ENCODE results near the gene BCL2L14. TPM values are rescaled to one million over a fixed set of nuclear protein-coding genes. Genes with fewer than 3 reads are reported as not detected.

The BCL2L14 gene
- total and polyA plus RNA-seq, 2 donors from 2014 or later: 2.2 to 2.7 TPM

DNA sequence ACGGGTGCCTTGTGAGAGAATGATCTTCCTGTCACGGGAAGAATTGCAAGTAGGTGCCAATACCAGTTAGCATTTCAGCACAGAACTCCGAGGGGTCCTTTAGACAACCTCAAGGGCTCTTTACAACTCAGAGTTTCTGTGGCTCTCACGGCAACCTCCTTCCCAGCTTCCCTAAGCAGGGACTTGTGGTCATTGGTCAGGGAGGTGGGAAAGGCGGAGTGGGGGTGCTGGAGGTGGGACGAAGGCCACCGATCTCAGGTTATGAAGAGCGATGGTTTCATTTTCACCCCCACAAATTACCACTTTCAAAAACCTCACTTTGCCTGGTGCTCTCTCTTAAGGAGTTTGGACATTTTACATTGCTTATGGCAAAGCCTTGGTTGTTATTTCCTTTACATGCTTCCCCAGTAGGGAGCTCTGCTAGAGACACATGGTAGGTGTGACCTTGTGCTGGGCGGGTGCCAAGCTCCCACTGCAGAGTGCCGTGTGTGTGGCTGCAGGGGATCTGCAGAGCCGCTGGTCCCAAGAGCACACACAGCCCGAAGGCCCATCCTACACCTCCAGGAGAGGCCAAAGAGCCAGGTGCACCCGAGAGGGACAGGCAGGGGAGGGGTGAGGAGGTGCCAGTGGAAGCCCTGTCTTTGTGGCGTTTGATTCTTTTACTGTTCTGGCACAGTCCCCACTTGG is 21.4 kb downstream of the BCL2L14 start:
- Histone ChIP-seq H3K27ac (ENCODE audit: low read depth in 2 of 2, low read length in 2 of 2) (no peak overlapping the region), H3K36me3 (ENCODE audit: control insufficient read depth in 2 of 3, insufficient read depth in 3 of 3, low read length in 3 of 3) (no peaks in the 10 kb centered on the region), H3K4me1 (ENCODE audit: control insufficient read depth in 2 of 3, insufficient read depth in 2 of 3, low read depth in 1 of 3, low read length in 3 of 3) (no peaks in the 10 kb centered on the region), H3K9me3 (ENCODE audit: control insufficient read depth in 2 of 3, insufficient read depth in 1 of 3, low read length in 3 of 3) (no peaks in the 10 kb centered on the region), H3K4me3 (ENCODE audit: low read length in 3 of 3) (no peak overlapping the region), H3K27me3 (ENCODE audit: control insufficient read depth, insufficient read depth, low read length) (no peaks in the 10 kb centered on the region), H3K9ac (ENCODE audit: low read length in 3 of 3) (no peak overlapping the region)
- FAIRE-seq: no peak
- TF ChIP-seq, protein P1, sequence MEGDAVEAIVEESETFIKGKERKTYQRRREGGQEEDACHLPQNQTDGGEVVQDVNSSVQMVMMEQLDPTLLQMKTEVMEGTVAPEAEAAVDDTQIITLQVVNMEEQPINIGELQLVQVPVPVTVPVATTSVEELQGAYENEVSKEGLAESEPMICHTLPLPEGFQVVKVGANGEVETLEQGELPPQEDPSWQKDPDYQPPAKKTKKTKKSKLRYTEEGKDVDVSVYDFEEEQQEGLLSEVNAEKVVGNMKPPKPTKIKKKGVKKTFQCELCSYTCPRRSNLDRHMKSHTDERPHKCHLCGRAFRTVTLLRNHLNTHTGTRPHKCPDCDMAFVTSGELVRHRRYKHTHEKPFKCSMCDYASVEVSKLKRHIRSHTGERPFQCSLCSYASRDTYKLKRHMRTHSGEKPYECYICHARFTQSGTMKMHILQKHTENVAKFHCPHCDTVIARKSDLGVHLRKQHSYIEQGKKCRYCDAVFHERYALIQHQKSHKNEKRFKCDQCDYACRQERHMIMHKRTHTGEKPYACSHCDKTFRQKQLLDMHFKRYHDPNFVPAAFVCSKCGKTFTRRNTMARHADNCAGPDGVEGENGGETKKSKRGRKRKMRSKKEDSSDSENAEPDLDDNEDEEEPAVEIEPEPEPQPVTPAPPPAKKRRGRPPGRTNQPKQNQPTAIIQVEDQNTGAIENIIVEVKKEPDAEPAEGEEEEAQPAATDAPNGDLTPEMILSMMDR (IDR thresholded peaks at IDR 0.05; ENCODE audit: borderline replicate concordance, extremely low read depth, insufficient read depth): no peak
- no peak for DNase-seq
- intact Hi-C loops (cut with DNase I): no loop called here

DNA sequence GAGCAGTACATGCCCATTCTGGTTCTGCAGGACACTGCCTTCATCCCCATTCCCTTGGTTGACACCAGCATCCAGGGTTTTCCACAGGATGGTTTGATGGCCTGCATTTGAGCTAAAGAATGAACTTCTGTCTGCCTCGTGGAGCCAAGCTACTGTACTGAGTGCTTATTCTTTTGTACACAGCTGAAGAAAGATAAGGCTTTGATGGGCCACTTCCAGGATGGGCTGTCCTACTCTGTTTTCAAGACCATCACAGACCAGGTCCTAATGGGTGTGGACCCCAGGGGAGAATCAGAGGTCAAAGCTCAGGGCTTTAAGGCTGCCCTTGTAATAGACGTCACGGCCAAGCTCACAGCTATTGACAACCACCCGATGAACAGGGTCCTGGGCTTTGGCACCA is 23.7 kb downstream of the BCL2L14 start:
- H3K27ac ChIP-seq (ENCODE audit: low read depth in 2 of 2, low read length in 2 of 2): no peak overlapping the region

DNA sequence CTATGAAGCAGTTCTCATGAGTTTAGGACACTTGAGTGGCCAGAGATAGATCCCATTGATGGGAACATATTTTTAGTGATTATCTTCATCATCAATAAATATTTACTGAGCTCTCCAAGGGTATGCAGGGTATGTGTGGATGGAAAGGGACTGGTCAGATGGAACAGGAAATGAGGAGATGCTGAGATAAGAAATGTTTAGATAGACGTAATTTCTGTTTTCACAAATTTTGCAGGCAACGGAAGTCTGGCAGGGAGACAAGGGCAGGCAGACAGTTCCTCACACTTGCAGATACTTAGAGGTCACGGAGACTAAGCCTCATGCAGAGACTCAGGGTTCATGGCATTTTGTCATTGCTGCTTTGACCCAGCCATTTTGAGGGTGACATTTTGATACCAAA is 24.3 kb downstream of the BCL2L14 start:
- no peaks in the 10 kb centered on the region for H3K4me1 ChIP-seq (ENCODE audit: control insufficient read depth in 2 of 3, insufficient read depth in 2 of 3, low read depth in 1 of 3, low read length in 3 of 3)
- no peak for FAIRE-seq
- H3K9me3 ChIP-seq (ENCODE audit: control insufficient read depth in 2 of 3, insufficient read depth in 1 of 3, low read length in 3 of 3): no peaks in the 10 kb centered on the region
- H3K27ac ChIP-seq (ENCODE audit: low read depth in 2 of 2, low read length in 2 of 2): no peak overlapping the region
- DNase-seq: peak in 1 of 5 donors; percentile 29
- TF ChIP-seq, protein P1 (IDR thresholded peaks at IDR 0.05; ENCODE audit: borderline replicate concordance, extremely low read depth, insufficient read depth): no peak
- intact Hi-C loops (cut with DNase I): no loop called here
- no peaks in the 10 kb centered on the region for H3K27me3 ChIP-seq (ENCODE audit: control insufficient read depth, insufficient read depth, low read length)
- no peak overlapping the region for H3K4me3 ChIP-seq (ENCODE audit: low read length in 3 of 3)
- no peak overlapping the region for H3K9ac ChIP-seq (ENCODE audit: low read length in 3 of 3)
- H3K36me3 ChIP-seq (ENCODE audit: control insufficient read depth in 2 of 3, insufficient read depth in 3 of 3, low read length in 3 of 3): peaks cover 0 to 7% (median 0%) of the 10 kb centered on the region in 3 donors

More for the DNA sequence above, 23.7 kb downstream of the BCL2L14 start:
- TF ChIP-seq, protein P1 (IDR thresholded peaks at IDR 0.05; ENCODE audit: borderline replicate concordance, extremely low read depth, insufficient read depth): no peak
- no peaks in the 10 kb centered on the region for H3K27me3 ChIP-seq (ENCODE audit: control insufficient read depth, insufficient read depth, low read length)
- no peaks in the 10 kb centered on the region for H3K9me3 ChIP-seq (ENCODE audit: control insufficient read depth in 2 of 3, insufficient read depth in 1 of 3, low read length in 3 of 3)
- DNase-seq (no peak), FAIRE-seq (no peak)
- intact Hi-C loops (cut with DNase I): no loop called here
- no peak overlapping the region for H3K9ac ChIP-seq (ENCODE audit: low read length in 3 of 3)
- H3K4me3 ChIP-seq (ENCODE audit: low read length in 3 of 3): no peak overlapping the region
- H3K4me1 ChIP-seq (ENCODE audit: control insufficient read depth in 2 of 3, insufficient read depth in 2 of 3, low read depth in 1 of 3, low read length in 3 of 3): no peaks in the 10 kb centered on the region
- peaks cover 0 to 7% (median 0%) of the 10 kb centered on the region in 3 donors for H3K36me3 ChIP-seq (ENCODE audit: control insufficient read depth in 2 of 3, insufficient read depth in 3 of 3, low read length in 3 of 3)
